Body of pancreas (tissue), 4 donors: ENCODE measurements around the gene ROBO1.

ENCODE experiments used
- POLR2A ChIP-seq, 3 donors: fragments of 450-650 bp; IDR thresholded peaks; one replicate each; pipeline ENCODE4 v1.6.1; 2016; ENCODE audit warnings: antibody characterized with exemption in 3 of 3, mild to moderate bottlenecking in 2 of 3
- TF ChIP-seq, protein P1 (sequence below), 7 experiments: fragments of 450-650 bp in 4 of 7; fragments of 200-600 bp in 3 of 7; sonication (generic) in 3 of 7; IDR thresholded peaks; one replicate each; pipeline ENCODE4 v1.5.1; 2016 to 2019; ENCODE audit warnings: antibody characterized with exemption in 7 of 7

- TF ChIP-seq, protein P1, sequence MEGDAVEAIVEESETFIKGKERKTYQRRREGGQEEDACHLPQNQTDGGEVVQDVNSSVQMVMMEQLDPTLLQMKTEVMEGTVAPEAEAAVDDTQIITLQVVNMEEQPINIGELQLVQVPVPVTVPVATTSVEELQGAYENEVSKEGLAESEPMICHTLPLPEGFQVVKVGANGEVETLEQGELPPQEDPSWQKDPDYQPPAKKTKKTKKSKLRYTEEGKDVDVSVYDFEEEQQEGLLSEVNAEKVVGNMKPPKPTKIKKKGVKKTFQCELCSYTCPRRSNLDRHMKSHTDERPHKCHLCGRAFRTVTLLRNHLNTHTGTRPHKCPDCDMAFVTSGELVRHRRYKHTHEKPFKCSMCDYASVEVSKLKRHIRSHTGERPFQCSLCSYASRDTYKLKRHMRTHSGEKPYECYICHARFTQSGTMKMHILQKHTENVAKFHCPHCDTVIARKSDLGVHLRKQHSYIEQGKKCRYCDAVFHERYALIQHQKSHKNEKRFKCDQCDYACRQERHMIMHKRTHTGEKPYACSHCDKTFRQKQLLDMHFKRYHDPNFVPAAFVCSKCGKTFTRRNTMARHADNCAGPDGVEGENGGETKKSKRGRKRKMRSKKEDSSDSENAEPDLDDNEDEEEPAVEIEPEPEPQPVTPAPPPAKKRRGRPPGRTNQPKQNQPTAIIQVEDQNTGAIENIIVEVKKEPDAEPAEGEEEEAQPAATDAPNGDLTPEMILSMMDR (IDR thresholded peaks at IDR 0.05): no peak
- TF ChIP-seq POLR2A (IDR thresholded peaks at IDR 0.05): no peak
Observed at GRCh38 chr3:78858174-78858573, 909.6 kb downstream of the ROBO1 start.
